NB4 (cell line): ENCODE measurements around the gene DGKQ.

ENCODE experiments used
- MYC ChIP-seq: IDR thresholded peaks from 2 replicates; pipeline ENCODE4 v1.6.1; 2011; ENCODE audit warnings: low read depth, low read length
- POLR2A ChIP-seq: IDR thresholded peaks from 2 replicates; pipeline ENCODE4 v1.6.1; 2011; ENCODE audit warnings: mild to moderate bottlenecking; ENCODE audit not compliant: insufficient read length; ENCODE audit errors: extremely low read depth
- TF ChIP-seq, protein P1 (sequence below): IDR thresholded peaks from one replicate; pipeline ENCODE4 v1.5.1; 2012; ENCODE audit warnings: low read depth, low read length

DNA sequence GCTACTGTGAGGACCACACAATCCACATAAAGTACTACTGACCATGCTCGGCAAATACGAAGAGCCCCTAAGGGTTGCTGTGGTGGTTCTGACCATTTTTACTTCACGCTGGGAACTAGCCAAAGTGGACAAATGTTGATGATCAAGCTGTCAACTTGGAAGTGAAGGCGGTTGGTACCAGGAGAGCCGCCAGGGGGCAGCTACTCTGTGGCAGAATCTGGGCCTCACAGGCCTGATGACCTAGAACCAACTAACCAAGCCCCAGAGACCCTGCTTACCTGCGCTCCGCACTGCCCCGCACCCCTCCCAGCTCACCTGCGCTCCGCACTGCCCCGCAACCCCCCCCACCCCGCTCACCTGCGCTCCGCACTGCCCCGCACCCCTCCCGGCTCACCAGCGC, 46.8 kb downstream of the DGKQ start:
- TF ChIP-seq, protein P1, sequence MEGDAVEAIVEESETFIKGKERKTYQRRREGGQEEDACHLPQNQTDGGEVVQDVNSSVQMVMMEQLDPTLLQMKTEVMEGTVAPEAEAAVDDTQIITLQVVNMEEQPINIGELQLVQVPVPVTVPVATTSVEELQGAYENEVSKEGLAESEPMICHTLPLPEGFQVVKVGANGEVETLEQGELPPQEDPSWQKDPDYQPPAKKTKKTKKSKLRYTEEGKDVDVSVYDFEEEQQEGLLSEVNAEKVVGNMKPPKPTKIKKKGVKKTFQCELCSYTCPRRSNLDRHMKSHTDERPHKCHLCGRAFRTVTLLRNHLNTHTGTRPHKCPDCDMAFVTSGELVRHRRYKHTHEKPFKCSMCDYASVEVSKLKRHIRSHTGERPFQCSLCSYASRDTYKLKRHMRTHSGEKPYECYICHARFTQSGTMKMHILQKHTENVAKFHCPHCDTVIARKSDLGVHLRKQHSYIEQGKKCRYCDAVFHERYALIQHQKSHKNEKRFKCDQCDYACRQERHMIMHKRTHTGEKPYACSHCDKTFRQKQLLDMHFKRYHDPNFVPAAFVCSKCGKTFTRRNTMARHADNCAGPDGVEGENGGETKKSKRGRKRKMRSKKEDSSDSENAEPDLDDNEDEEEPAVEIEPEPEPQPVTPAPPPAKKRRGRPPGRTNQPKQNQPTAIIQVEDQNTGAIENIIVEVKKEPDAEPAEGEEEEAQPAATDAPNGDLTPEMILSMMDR, result peak; percentile 8
- no peak for TF ChIP-seq POLR2A
- TF ChIP-seq MYC, result no peak
